HepG2 (cell line): ENCODE measurements around the gene KCNAB1. TPM values are rescaled to one million over a fixed set of nuclear protein-coding genes. Genes with fewer than 3 reads are reported as not detected.

Source experiments
- ATAC-seq: fragments of 200-7000 bp; cut with Tn5 transposase; 3 replicates; pipeline ENCODE4 v1.9.1; 2020; ENCODE audit warnings: mild to moderate bottlenecking, moderate library complexity
- BruUV-seq: library from RNA; stranded (reverse); fragments of 400-500 nt; replicated peaks from 2 replicates; lab custom pipeline; 2021; lab: Mats Ljungman, UMichigan
- CTCF ChIA-PET: fragments of 300-600 bp; formaldehyde crosslinking; extraction: SDS; loops from one replicate; lab custom pipeline; 2021; ENCODE audit warnings: low total read pairs, inconsistent platforms, low intra/inter-chr PET ratio; lab: Yijun Ruan, JAX
- POLR2A ChIA-PET: fragments of 350-600 bp; sonication (Branson Sonifier 250); formaldehyde crosslinking; loops from one replicate; lab custom pipeline; 2020; ENCODE audit warnings: antibody characterized with exemption, inconsistent platforms; lab: Yijun Ruan, JAX
- DNase-seq: peaks from one replicate; pipeline ENCODE4 v3.0.0-alpha.2; 2015; ENCODE audit warnings: low spot score
- FAIRE-seq: peaks from 3 replicates; lab custom pipeline; 2011; peaks lifted over from hg19 to GRCh38; lab: Jason Lieb, UNC
- H2AFZ ChIP-seq: one replicate; pipeline ENCODE4 v1.6.1; 2011; ENCODE audit warnings: low read length, inconsistent platforms
- H3K27ac ChIP-seq: fragments of 300-600 bp; 3 replicates; pipeline ENCODE4 v1.8.0; 2011; ENCODE audit warnings: mixed run types, mild to moderate bottlenecking, mixed read lengths, low read length, inconsistent platforms; ENCODE audit not compliant: insufficient read depth; ENCODE audit errors: extremely low read length
- H3K27me3 ChIP-seq, 2 experiments: fragments of 200-600 bp in 1 of 2; 2 replicates in 1 of 2; 3 replicates in 1 of 2; pipeline versions ENCODE4 v1.6.0 to v1.8.0; 2011; ENCODE audit warnings: low read length in 2 of 2, mild to moderate bottlenecking in 2 of 2, moderate library complexity in 2 of 2, inconsistent platforms in 1 of 2; ENCODE audit not compliant: insufficient read depth in 2 of 2, control insufficient read depth in 1 of 2
- H3K36me3 ChIP-seq, 2 experiments: fragments of 200-600 bp in 1 of 2; replicated peaks in 1 of 2; 2 replicates in 1 of 2; 3 replicates in 1 of 2; pipeline versions ENCODE4 v1.5.1 to v1.8.0; 2011; ENCODE audit warnings: low read length in 2 of 2, inconsistent platforms in 1 of 2; ENCODE audit not compliant: insufficient read depth in 2 of 2, control insufficient read depth in 1 of 2
- H3K4me1 ChIP-seq: 2 replicates; pipeline ENCODE4 v1.5.1; 2012; ENCODE audit warnings: low read length, inconsistent platforms; ENCODE audit not compliant: insufficient read depth
- H3K4me2 ChIP-seq: 2 replicates; pipeline ENCODE4 v1.6.0; 2011; ENCODE audit warnings: low read depth, low read length, inconsistent platforms
- H3K4me3 ChIP-seq, 3 experiments: fragments of 200-600 bp in 1 of 3; sonication (generic), shearing (Covaris generic) in 1 of 3; replicated peaks in 1 of 3; 2 replicates each; pipeline ENCODE4 v1.5.1; 2011 to 2016; ENCODE audit warnings: low read length in 3 of 3, inconsistent platforms in 2 of 3, low read depth in 2 of 3, mild to moderate bottlenecking in 2 of 3, control low read depth in 1 of 3, mixed read lengths in 1 of 3; ENCODE audit not compliant: insufficient read depth in 1 of 3
- H3K79me2 ChIP-seq: one replicate; pipeline ENCODE4 v1.6.1; 2011; ENCODE audit warnings: low read length, inconsistent platforms; ENCODE audit not compliant: insufficient read depth
- H3K9ac ChIP-seq: 2 replicates; pipeline ENCODE4 v1.6.0; 2011; ENCODE audit warnings: mild to moderate bottlenecking, low read depth, low read length, inconsistent platforms; ENCODE audit not compliant: insufficient read depth
- H3K9me3 ChIP-seq: 2 replicates; pipeline ENCODE4 v1.5.1; 2012; ENCODE audit warnings: mild to moderate bottlenecking, low read length
- H4K20me1 ChIP-seq: 2 replicates; pipeline ENCODE4 v1.6.0; 2011; ENCODE audit warnings: inconsistent platforms, mild to moderate bottlenecking, low read length, moderate library complexity; ENCODE audit not compliant: insufficient read depth
- HNRNPK ChIP-seq: fragments of 200-400 bp; formaldehyde crosslinking; IDR thresholded peaks from 2 replicates; pipeline ENCODE4 v1.6.1; 2018; ENCODE audit warnings: low read length, low read depth, moderate library complexity, mild to moderate bottlenecking; ENCODE audit not compliant: poor library complexity, severe bottlenecking
- MTF1 ChIP-seq: sonication (generic); formaldehyde crosslinking; IDR thresholded peaks from 2 replicates; pipeline ENCODE4 v1.5.0; 2020; ENCODE audit warnings: missing genetic modification reagents
- SP1 ChIP-seq, 2 experiments: fragments of 450-650 bp in 1 of 2; sonication (generic) in 1 of 2; formaldehyde crosslinking in 1 of 2; IDR thresholded peaks; 2 replicates each; pipeline versions ENCODE4 v1.4.0 to v1.6.1; 2016 to 2020; ENCODE audit warnings: missing genetic modification reagents in 1 of 2
- ZNF337 ChIP-seq: sonication (generic); formaldehyde crosslinking; IDR thresholded peaks from 2 replicates; pipeline ENCODE4 v1.5.1; 2020; ENCODE audit warnings: missing genetic modification reagents, low read depth, mild to moderate bottlenecking, borderline replicate concordance
- ZNF569 ChIP-seq: sonication (generic); formaldehyde crosslinking; IDR thresholded peaks from 2 replicates; pipeline ENCODE4 v1.5.0; 2020; ENCODE audit warnings: mild to moderate bottlenecking, missing genetic modification reagents, moderate library complexity, borderline replicate concordance
- ZNF839 ChIP-seq: sonication (generic); formaldehyde crosslinking; IDR thresholded peaks from 2 replicates; pipeline ENCODE4 v1.4.0; 2020; ENCODE audit warnings: missing genetic modification reagents, mild to moderate bottlenecking, borderline replicate concordance
- WGBS: methylation state at CpG from one replicate; pipeline ENCODE4 v1.1.6; 2017; ENCODE audit warnings: low lambda C conversion rate; 5-methylcytosine and 5-hydroxymethylcytosine counted together
- in situ Hi-C: cut with HindIII; loops from 2 replicates; pipeline ENCODE4 v1.10.0; 2017; ENCODE audit warnings: low pct_unique_long_range_greater_than_20kb; ENCODE audit not compliant: extremely low pct_ligation_motif_present
- intact Hi-C: fragments of 100-400 bp; cut with micrococcal nuclease; formaldehyde crosslinking; loops from one replicate; pipeline ENCODE4 v1.10.0; 2022; ENCODE audit not compliant: unreplicated experiment
- polyA plus RNA-seq, 8 experiments: library from polyadenylated mRNA; depleted of rRNA in 3 of 8; stranded (reverse) in 7 of 8; unstranded in 1 of 8; fragments of >200 nt; fragmentation: Illumina TruSeq in 4 of 8; extraction: Trizol in 4 of 8; gene quantifications; 2 replicates each; pipeline versions ENCODE4 v1.2.1 to v1.2.3, GENCODE V29; 2011 to 2016; ENCODE audit warnings: low read depth in 4 of 8, missing spikeins in 1 of 8, mixed read lengths in 1 of 8; ENCODE audit not compliant: insufficient read depth in 1 of 8
- total RNA-seq, 5 experiments: library from RNA; depleted of rRNA; stranded (reverse); fragments of >200 nt; fragmentation: Illumina TruSeq; extraction: Trizol; gene quantifications; 2 replicates each; pipeline ENCODE4 v1.2.3, GENCODE V29; 2016; ENCODE audit warnings: low read depth in 1 of 5
- TF ChIP-seq, protein P1 (sequence below): sonication (generic); formaldehyde crosslinking; IDR thresholded peaks from 2 replicates; pipeline ENCODE4 v1.5.0; 2020; ENCODE audit warnings: mild to moderate bottlenecking, missing genetic modification reagents
- TF ChIP-seq, protein P2 (sequence below): sonication (generic); formaldehyde crosslinking; IDR thresholded peaks from 2 replicates; pipeline ENCODE4 v1.8.0; 2022; ENCODE audit warnings: mild to moderate bottlenecking, missing genetic modification reagents, borderline replicate concordance
- TF ChIP-seq, protein P3 (sequence below): sonication (generic); formaldehyde crosslinking; IDR thresholded peaks from 2 replicates; pipeline ENCODE4 v1.4.0; 2020; ENCODE audit warnings: missing genetic modification reagents, low read depth, mild to moderate bottlenecking, borderline replicate concordance

Gene KCNAB1
- total and polyA plus RNA-seq, 2 of the 13 experiments (the other 11 are each of a cell fraction or from before 2014, with no cell fraction given), result not detected

GRCh38 chr3:156187146-156187769, 66.9 kb downstream of the KCNAB1 start:
- DNase-seq (no peak), FAIRE-seq (no peak), ATAC-seq (no peak)
- Histone ChIP-seq H3K4me2 (no peak overlapping the region), H3K9ac (no peak overlapping the region), H3K27ac (no peak overlapping the region), H4K20me1 (no peaks in the 10 kb centered on the region), H3K9me3 (no peaks in the 10 kb centered on the region), H2AFZ (no peak overlapping the region), H3K79me2 (no peaks in the 10 kb centered on the region), H3K4me1 (no peaks in the 10 kb centered on the region), H3K4me3 (no peak overlapping the region), H3K27me3 (no peaks in the 10 kb centered on the region; a peak in 1 of 5 replicates), H3K36me3 (no peaks in the 10 kb centered on the region)
- TF ChIP-seq, protein P1, sequence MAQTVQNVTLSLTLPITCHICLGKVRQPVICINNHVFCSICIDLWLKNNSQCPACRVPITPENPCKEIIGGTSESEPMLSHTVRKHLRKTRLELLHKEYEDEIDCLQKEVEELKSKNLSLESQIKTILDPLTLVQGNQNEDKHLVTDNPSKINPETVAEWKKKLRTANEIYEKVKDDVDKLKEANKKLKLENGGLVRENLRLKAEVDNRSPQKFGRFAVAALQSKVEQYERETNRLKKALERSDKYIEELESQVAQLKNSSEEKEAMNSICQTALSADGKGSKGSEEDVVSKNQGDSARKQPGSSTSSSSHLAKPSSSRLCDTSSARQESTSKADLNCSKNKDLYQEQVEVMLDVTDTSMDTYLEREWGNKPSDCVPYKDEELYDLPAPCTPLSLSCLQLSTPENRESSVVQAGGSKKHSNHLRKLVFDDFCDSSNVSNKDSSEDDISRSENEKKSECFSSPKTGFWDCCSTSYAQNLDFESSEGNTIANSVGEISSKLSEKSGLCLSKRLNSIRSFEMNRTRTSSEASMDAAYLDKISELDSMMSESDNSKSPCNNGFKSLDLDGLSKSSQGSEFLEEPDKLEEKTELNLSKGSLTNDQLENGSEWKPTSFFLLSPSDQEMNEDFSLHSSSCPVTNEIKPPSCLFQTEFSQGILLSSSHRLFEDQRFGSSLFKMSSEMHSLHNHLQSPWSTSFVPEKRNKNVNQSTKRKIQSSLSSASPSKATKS (CRISPR knock-in tag), result no peak
- no peak for TF ChIP-seq ZNF569 (CRISPR knock-in tag)
- intact Hi-C loops (no loop called here), in situ Hi-C loops (no loop called here)
- ChIA-PET CTCF (no interaction called here), POLR2A (no interaction called here)
- BruUV-seq, result no TSS peak
- WGBS, result 20% methylated on average over 2 of the region's 2 CpGs

- FAIRE-seq (no peak), DNase-seq (no peak), ATAC-seq (no peak)
- TF ChIP-seq ZNF337 (CRISPR knock-in tag) (no peak), SP1 (IDR thresholded peaks at IDR 0.05) (no peak), SP1 (CRISPR knock-in tag; IDR thresholded peaks at IDR 0.05) (no peak), HNRNPK (no peak), ZNF839 (CRISPR knock-in tag) (no peak), MTF1 (CRISPR knock-in tag) (no peak)
- TF ChIP-seq, protein P2, sequence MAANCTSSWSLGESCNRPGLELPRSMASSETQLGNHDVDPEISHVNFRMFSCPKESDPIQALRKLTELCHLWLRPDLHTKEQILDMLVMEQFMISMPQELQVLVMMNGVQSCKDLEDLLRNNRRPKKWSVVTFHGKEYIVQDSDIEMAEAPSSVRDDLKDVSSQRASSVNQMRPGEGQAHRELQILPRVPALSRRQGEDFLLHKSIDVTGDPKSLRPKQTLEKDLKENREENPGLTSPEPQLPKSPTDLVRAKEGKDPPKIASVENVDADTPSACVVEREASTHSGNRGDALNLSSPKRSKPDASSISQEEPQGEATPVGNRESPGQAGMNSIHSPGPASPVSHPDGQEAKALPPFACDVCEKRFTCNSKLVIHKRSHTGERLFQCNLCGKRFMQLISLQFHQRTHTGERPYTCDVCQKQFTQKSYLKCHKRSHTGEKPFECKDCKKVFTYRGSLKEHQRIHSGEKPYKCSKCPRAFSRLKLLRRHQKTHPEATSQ (CRISPR knock-in tag), result no peak
- TF ChIP-seq, protein P3, sequence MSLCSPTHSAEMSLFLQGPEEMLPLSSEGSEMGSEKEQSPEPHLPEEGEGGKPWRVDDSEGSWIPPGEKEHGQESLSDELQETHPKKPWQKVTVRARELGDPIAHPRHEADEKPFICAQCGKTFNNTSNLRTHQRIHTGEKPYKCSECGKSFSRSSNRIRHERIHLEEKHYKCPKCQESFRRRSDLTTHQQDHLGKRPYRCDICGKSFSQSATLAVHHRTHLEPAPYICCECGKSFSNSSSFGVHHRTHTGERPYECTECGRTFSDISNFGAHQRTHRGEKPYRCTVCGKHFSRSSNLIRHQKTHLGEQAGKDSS, result no peak
- in situ Hi-C loops (no loop called here), intact Hi-C loops (no loop called here)
- POLR2A ChIA-PET, result no interaction called here
- Histone ChIP-seq H3K79me2 (no peaks in the 10 kb centered on the region), H3K27ac (no peak overlapping the region), H3K9me3 (no peaks in the 10 kb centered on the region), H4K20me1 (no peaks in the 10 kb centered on the region), H3K9ac (no peak overlapping the region), H3K36me3 (no peaks in the 10 kb centered on the region), H3K4me2 (no peak overlapping the region), H3K27me3 (no peaks in the 10 kb centered on the region), H3K4me3 (no peak overlapping the region), H2AFZ (no peak overlapping the region), H3K4me1 (no peaks in the 10 kb centered on the region)
- CTCF ChIA-PET, result no interaction called here
- 13% methylated on average over 2 of the region's 3 CpGs for WGBS
- no TSS peak for BruUV-seq
Observed at GRCh38 chr3:156188757-156189156, 68.4 kb downstream of the KCNAB1 start.
